Measurements from ENCODE around the gene PLA2G4F. TPM values are rescaled to one million over a fixed set of nuclear protein-coding genes. Genes with fewer than 3 reads are reported as not detected.

Gene PLA2G4F, protein sequence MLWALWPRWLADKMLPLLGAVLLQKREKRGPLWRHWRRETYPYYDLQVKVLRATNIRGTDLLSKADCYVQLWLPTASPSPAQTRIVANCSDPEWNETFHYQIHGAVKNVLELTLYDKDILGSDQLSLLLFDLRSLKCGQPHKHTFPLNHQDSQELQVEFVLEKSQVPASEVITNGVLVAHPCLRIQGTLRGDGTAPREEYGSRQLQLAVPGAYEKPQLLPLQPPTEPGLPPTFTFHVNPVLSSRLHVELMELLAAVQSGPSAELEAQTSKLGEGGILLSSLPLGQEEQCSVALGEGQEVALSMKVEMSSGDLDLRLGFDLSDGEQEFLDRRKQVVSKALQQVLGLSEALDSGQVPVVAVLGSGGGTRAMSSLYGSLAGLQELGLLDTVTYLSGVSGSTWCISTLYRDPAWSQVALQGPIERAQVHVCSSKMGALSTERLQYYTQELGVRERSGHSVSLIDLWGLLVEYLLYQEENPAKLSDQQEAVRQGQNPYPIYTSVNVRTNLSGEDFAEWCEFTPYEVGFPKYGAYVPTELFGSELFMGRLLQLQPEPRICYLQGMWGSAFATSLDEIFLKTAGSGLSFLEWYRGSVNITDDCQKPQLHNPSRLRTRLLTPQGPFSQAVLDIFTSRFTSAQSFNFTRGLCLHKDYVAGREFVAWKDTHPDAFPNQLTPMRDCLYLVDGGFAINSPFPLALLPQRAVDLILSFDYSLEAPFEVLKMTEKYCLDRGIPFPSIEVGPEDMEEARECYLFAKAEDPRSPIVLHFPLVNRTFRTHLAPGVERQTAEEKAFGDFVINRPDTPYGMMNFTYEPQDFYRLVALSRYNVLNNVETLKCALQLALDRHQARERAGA
- total RNA-seq: not detected in 2 replicates

DNA sequence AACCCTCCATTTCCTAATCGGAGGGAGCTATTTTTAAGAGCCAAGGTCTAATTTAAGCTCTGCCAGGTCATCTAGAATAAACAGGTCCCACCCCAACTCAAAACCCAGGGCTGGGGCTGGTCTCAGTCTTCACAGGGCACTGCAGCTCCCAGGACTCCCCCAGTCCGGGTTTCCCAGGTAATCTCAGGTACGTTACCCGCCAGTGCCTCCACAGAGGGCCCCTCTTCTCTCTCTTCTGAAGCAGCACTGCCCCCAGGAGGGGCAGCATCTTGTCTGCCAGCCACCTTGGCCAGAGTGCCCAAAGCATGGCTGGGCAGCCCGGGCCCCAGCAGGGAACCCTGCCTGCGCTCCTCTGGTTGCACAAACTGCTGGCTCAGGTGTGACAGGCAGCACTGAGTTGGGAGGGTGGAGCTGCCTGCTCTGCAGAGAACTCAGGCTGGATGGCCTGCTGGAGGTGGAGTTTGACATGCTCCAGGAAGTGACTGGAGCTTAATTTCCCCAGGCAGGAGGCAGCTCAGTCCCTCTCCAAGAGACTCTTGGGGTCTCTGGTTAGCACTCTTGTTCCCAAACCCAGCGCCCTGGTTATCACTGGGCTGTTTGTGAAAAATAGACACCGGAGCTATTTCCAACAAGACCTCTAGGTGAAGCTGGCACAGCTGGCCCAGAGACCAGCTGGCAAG is at the start of gene PLA2G4F:
PLA2G4F (minus strand) TSS at position 394 of the 680 bp plus-strand sequence; CDS start at position 307, 87 bp downstream.
- Mint-ChIP-seq H3K4me1 (ENCODE audit: low read depth) (no peaks in the 10 kb centered on the region), H3K27me3 (ENCODE audit: insufficient read depth) (no peaks in the 10 kb centered on the region), H3K36me3 (ENCODE audit: low read depth) (peaks cover 6% of the 10 kb centered on the region), H3K9me3 (no peaks in the 10 kb centered on the region), H3K4me3 (no peak within 1 kb of the TSS), H3K27ac (no peak within 1 kb of the TSS)
- intact Hi-C loops (cut with micrococcal nuclease): no loop called here
- no peak for DNase-seq (ENCODE audit: low spot score)

DNA sequence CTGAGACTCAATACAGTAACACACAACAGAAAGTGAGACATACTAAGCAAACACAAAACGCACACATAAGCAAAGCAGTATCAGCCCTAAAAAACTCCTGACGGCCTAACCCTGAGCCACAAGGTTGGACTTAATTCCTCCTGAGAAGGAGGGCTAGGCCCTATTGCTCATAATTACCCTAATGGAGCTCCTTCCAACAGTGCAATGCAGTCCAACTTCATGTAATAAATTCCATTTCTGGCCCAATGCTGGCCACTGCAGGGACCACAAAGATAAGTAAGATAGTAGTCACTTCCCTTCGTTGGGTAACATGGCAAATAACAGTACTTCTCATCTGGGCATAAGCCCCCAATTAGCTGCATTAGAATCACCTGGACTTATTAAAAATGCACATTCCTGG is 47.5 kb upstream of the PLA2G4F start:
- Mint-ChIP-seq H3K27me3 (ENCODE audit: insufficient read depth) (no peaks in the 10 kb centered on the region), H3K9me3 (no peaks in the 10 kb centered on the region), H3K27ac (no peak overlapping the region), H3K36me3 (ENCODE audit: low read depth) (peaks cover 24% of the 10 kb centered on the region), H3K4me1 (ENCODE audit: low read depth) (peaks cover 29% of the 10 kb centered on the region), H3K4me3 (no peak overlapping the region)
- intact Hi-C loops (cut with micrococcal nuclease): no loop called here
- DNase-seq (ENCODE audit: low spot score): no peak

DNA sequence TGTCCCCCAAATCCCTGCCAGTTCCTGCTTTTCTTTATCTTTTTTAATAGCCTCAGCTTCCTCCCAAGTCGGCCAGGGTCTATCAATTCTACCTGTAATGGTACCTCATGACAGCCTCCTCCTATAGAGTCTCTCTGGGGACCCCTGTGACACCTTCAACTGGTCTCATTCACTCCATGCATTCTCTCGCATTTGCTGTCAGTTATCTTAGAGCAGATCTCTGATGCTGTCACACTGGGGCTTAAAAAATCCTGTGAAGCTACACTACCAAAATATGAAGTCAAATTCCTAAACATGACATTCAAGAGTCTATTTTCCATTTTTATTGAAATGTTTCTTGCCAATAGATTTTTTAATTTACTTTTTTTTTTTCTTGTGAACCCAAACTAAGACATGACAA is 46.2 kb upstream of the PLA2G4F start:
- Mint-ChIP-seq H3K4me1 (ENCODE audit: low read depth) (peaks cover 24% of the 10 kb centered on the region), H3K27me3 (ENCODE audit: insufficient read depth) (no peaks in the 10 kb centered on the region), H3K9me3 (no peaks in the 10 kb centered on the region), H3K36me3 (ENCODE audit: low read depth) (peaks cover 23% of the 10 kb centered on the region), H3K27ac (no peak overlapping the region), H3K4me3 (no peak overlapping the region)
- intact Hi-C loops (cut with micrococcal nuclease): no loop called here
- DNase-seq (ENCODE audit: low spot score): no peak

DNA sequence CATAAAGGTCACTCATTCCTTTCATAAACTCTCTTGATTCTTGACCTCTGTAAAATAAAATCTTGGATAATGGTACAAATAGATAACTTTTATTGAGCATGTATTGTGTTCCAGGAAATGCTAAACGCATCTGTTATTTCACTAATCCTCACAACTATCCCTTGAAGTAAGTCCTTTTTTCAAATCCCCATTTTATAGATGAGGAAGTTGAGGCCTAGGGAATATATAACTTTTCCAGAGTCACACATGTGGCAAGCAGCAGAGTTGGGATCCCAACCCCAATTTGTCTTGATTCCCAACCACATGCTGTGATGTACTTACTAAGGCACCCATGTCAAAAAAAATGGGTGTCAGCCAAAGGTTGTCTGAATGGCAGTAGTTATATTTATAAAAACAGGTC is 45.4 kb upstream of the PLA2G4F start:
- Mint-ChIP-seq H3K4me3 (no peak overlapping the region), H3K9me3 (no peaks in the 10 kb centered on the region), H3K27me3 (ENCODE audit: insufficient read depth) (no peaks in the 10 kb centered on the region), H3K4me1 (ENCODE audit: low read depth) (peaks cover 16% of the 10 kb centered on the region), H3K27ac (no peak overlapping the region), H3K36me3 (ENCODE audit: low read depth) (peaks cover 23% of the 10 kb centered on the region)
- DNase-seq (ENCODE audit: low spot score): no peak
- intact Hi-C loops (cut with micrococcal nuclease): no loop called here

DNA sequence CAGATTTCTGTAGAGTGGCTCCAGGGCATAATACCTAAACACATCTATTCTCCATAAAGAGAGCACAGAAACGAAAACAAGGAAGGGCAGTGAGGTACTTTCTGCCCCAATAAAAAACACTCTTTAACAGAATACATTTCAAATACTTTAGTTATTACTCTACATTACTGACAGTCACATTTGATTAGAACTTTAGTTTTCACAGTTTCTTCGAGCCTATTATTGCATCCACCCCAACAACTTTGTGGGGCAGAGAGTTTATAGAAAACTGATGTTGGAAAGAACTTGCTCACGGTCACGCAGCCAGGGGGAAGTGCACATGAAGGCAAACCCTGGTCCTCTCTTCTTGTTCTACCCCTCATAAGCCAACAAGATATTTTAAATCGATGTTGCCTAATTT is 42.7 kb upstream of the PLA2G4F start:
- H3K4me3 Mint-ChIP-seq: no peak overlapping the region
- H3K9me3 Mint-ChIP-seq: no peaks in the 10 kb centered on the region
- no peaks in the 10 kb centered on the region for H3K27me3 Mint-ChIP-seq (ENCODE audit: insufficient read depth)
- no peak overlapping the region for H3K27ac Mint-ChIP-seq
- H3K4me1 Mint-ChIP-seq (ENCODE audit: low read depth): no peaks in the 10 kb centered on the region
- DNase-seq (ENCODE audit: low spot score): no peak
- H3K36me3 Mint-ChIP-seq (ENCODE audit: low read depth): peaks cover 29% of the 10 kb centered on the region
- intact Hi-C loops (cut with micrococcal nuclease): loop anchor here (10.0 kb wide), 1 partner anchor 264 kb away; no protein-coding TSS in a partner anchor

DNA sequence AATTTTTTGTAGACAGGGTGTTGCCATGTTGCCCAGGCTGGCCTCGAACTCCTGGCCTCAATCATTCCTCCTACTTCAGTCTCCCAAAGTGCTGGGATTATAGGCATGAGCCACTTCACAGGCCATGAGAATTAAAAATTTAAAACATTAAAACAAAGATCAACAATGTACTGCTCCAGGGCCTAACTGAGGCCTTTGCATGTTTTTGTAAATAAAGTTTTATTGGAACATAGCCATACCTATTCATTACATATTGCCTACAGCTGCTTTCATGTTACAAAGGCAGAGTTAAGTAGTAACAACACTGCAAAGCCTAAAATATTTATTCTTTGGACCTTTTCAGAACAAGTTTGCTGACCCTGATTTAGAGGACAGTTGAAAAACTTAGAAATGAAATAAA is 42.1 kb upstream of the PLA2G4F start:
- no peaks in the 10 kb centered on the region for H3K9me3 Mint-ChIP-seq

DNA sequence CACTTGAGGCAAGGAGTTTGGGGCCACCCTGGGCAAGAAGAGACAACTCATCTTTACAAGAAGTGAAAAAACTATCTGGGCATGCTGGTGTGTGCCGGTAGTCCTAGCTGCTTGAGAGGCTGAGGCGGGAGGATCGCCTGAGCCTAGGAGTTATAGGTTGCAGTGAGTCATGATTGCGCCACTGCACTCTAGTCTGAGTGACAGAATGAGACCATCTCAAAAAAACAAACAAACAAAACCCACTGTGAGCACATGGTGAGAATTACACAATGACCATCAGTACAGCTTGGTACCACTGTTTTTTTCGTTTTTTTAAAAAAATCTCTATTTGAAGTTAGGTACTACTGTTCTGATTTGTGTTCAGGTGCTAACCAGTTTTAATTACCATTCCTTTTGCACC is 38.1 kb upstream of the PLA2G4F start:
- H3K27me3 Mint-ChIP-seq (ENCODE audit: insufficient read depth): no peaks in the 10 kb centered on the region
- no peak overlapping the region for H3K4me3 Mint-ChIP-seq
- DNase-seq (ENCODE audit: low spot score): no peak
- peaks cover 32% of the 10 kb centered on the region for H3K4me1 Mint-ChIP-seq (ENCODE audit: low read depth)
- no peaks in the 10 kb centered on the region for H3K9me3 Mint-ChIP-seq
- peak overlapping the region; percentile 48 for H3K27ac Mint-ChIP-seq
- H3K36me3 Mint-ChIP-seq (ENCODE audit: low read depth): peaks cover 44% of the 10 kb centered on the region
- intact Hi-C loops (cut with micrococcal nuclease): loop anchor here (5.0 to 10.0 kb wide), 2 partner anchors 222 to 260 kb away; partner anchors contain the start of gene EHD4

More for the DNA sequence above, 42.1 kb upstream of the PLA2G4F start:
- DNase-seq (ENCODE audit: low spot score): no peak
- intact Hi-C loops (cut with micrococcal nuclease): loop anchor here (10.0 kb wide), 1 partner anchor 264 kb away; no protein-coding TSS in a partner anchor
- Mint-ChIP-seq H3K27me3 (ENCODE audit: insufficient read depth) (no peaks in the 10 kb centered on the region), H3K4me3 (no peak overlapping the region), H3K4me1 (ENCODE audit: low read depth) (peaks cover 4% of the 10 kb centered on the region), H3K27ac (no peak overlapping the region), H3K36me3 (ENCODE audit: low read depth) (peaks cover 30% of the 10 kb centered on the region)

DNA sequence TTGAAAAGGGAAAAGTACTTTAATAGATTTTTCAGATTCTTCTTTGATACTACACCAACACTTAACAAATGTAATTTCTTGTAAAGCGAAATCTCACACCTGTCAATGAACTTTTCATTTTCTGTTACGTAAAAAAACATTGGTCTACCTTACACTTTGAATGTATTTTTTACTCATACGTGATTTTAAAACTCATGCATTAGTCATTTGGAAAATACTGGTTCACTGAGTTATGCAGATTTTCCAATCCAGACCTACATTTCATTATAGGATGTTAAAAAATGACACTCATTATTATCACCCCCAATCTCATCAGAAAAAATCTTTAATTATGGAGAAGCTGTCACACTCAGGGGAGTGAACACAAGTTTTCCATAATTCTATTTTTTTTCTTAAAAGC is 36.9 kb upstream of the PLA2G4F start:
- Mint-ChIP-seq H3K27me3 (ENCODE audit: insufficient read depth) (no peaks in the 10 kb centered on the region), H3K4me3 (peak overlapping the region; percentile 62), H3K9me3 (no peaks in the 10 kb centered on the region), H3K36me3 (ENCODE audit: low read depth) (peaks cover 49% of the 10 kb centered on the region), H3K4me1 (ENCODE audit: low read depth) (peaks cover 32% of the 10 kb centered on the region), H3K27ac (peak overlapping the region; percentile 72)
- DNase-seq (ENCODE audit: low spot score): no peak
- intact Hi-C loops (cut with micrococcal nuclease): loop anchor here (1.0 to 10.0 kb wide), 4 partner anchors 14 to 259 kb away; partner anchors contain the start of genes EHD4, GANC and TMEM87A

DNA sequence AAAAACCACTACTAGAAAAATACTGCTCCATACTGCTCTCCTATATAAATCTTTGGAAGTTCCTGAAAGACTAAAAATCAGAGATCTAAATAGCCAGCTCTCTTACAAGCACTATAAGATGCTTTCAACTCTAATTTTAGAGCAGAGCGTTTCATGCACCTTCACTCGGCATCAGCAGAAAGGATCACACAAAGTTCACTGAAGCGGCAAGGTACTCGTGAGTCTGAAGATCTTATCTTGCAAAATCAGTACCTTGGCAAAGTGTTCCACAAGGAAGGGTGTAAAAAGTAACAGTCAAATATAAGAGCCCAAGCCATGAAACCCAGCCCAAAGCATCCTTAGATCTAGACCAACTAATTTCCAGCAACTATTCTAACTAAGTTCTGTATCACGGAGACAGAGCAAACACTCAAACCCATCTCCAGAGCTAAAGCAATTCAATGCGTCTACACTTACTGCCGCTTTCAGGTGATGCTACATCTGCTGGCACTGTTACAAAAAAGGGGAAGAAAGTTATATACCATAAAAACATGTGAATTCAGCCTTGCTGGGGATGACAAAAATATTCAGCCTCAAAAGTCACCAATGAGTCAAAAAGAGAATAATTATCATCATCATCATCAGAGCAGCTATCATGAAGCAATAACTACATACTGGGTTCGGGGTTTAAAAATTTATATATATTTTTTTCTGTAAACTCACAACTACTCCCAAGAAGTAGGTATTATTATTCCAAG is 35.3 kb upstream of the PLA2G4F start:
- Mint-ChIP-seq H3K27ac (no peak overlapping the region), H3K27me3 (ENCODE audit: insufficient read depth) (no peaks in the 10 kb centered on the region), H3K9me3 (no peaks in the 10 kb centered on the region), H3K4me3 (no peak overlapping the region), H3K36me3 (ENCODE audit: low read depth) (peaks cover 46% of the 10 kb centered on the region), H3K4me1 (ENCODE audit: low read depth) (peaks cover 32% of the 10 kb centered on the region)
- intact Hi-C loops (cut with micrococcal nuclease): loop anchor here (2.0 to 10.0 kb wide), 3 partner anchors 81 to 257 kb away; partner anchors contain the start of genes EHD4, GANC and TMEM87A
- DNase-seq (ENCODE audit: low spot score): no peak

DNA sequence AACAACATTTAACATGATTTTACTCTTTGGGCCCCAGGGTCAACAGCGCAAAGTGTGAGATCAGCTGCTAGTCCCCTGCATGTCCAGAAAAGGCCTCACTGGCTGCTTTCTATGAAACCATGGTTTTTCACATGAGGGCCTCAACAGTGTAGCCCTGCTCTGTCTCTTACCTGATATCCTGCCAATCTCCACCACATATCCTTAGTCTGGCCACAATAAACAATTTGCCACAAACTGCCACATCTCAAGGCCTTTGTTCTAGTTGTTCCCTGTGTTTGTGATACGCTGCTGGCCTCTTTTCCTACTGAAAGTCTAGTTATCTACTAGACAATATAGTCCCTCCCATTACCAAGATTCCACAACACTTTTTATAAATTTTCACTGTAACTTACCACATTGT is 33.9 kb upstream of the PLA2G4F start:
- Mint-ChIP-seq H3K27ac (peak overlapping the region; percentile 47), H3K27me3 (ENCODE audit: insufficient read depth) (no peaks in the 10 kb centered on the region), H3K36me3 (ENCODE audit: low read depth) (peaks cover 47% of the 10 kb centered on the region), H3K9me3 (no peaks in the 10 kb centered on the region), H3K4me1 (ENCODE audit: low read depth) (peaks cover 32% of the 10 kb centered on the region), H3K4me3 (no peak overlapping the region)
- intact Hi-C loops (cut with micrococcal nuclease): loop anchor here (5.0 to 10.0 kb wide), 2 partner anchors 218 to 256 kb away; partner anchors contain the start of gene EHD4
- DNase-seq (ENCODE audit: low spot score): no peak

DNA sequence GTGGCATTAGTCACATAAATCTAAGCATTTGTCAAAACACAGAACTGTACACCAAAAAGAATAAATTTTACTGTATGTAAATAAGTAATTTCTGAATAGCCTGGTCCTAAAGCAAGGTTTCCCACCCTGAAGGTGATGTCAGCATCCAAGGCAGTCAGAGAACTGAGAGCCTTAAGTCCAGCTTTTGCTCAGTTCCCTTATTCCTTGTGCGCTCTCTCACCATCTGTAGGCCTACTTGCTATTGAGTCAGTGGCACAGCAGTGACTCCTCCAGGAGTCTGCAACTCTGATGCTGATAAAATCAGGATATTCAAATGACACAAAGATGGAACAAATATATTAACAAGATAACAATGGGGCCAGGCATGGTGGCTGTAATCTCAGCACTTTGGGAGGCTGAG is 29.4 kb upstream of the PLA2G4F start:
- H3K4me1 Mint-ChIP-seq (ENCODE audit: low read depth): peaks cover 9% of the 10 kb centered on the region
- intact Hi-C loops (cut with micrococcal nuclease): no loop called here
- peaks cover 52% of the 10 kb centered on the region for H3K36me3 Mint-ChIP-seq (ENCODE audit: low read depth)
- no peak overlapping the region for H3K4me3 Mint-ChIP-seq
- no peaks in the 10 kb centered on the region for H3K27me3 Mint-ChIP-seq (ENCODE audit: insufficient read depth)
- H3K9me3 Mint-ChIP-seq: no peaks in the 10 kb centered on the region
- no peak overlapping the region for H3K27ac Mint-ChIP-seq
- DNase-seq (ENCODE audit: low spot score): no peak

DNA sequence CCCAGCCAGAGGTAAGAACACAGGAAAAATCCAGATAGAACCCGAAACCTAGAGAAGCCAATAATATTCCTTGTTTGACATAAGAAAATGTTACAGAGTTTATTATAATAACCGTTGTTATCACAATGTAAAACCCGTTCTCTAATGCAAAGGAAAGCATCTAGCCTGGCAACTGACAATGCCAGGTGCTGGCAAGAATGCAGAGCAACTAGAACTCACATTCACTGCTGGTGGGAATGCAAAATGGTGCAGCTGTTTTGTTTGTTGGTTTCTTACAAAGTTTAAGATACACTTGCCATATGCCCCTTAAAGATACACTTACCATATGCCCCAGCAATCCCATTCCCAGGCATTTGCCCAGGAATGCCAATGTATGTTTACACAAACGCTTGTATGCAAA is 28.3 kb upstream of the PLA2G4F start:
- Mint-ChIP-seq H3K27ac (no peak overlapping the region), H3K4me3 (no peak overlapping the region), H3K9me3 (no peaks in the 10 kb centered on the region), H3K36me3 (ENCODE audit: low read depth) (peaks cover 47% of the 10 kb centered on the region), H3K4me1 (ENCODE audit: low read depth) (no peaks in the 10 kb centered on the region), H3K27me3 (ENCODE audit: insufficient read depth) (no peaks in the 10 kb centered on the region)
- no peak for DNase-seq (ENCODE audit: low spot score)
- intact Hi-C loops (cut with micrococcal nuclease): no loop called here

All from activated T-helper 1 cell treated with anti-CD3 and anti-CD28 coated beads, Interleukin-12 subunit alpha, Interleukin-12 subunit beta, Interleukin-2, Interleukin-4 antibody, amounts not matched to agents 30 ng/mL and 10 ng/mL and 1 ng/mL, durations not matched to agents 14 hours and 24 hours and 36 hours (primary cell).